Fibroblast of the aortic adventitia (primary cell): ENCODE results near the gene PIGZ. TPM values are rescaled to one million over a fixed set of nuclear protein-coding genes. Genes with fewer than 3 reads are reported as not detected.

ENCODE experiments used
- DNase-seq: peaks from one replicate; pipeline ENCODE4 v3.0.0-alpha.2; 2010; ENCODE audit warnings: low read depth
- H3K4me3 ChIP-seq: 2 replicates; pipeline ENCODE4 v1.5.1; 2011; ENCODE audit warnings: low read depth, mild to moderate bottlenecking, control low read depth, low read length, moderate library complexity
- total RNA-seq: library from RNA; depleted of rRNA; stranded (reverse); fragments of >200 nt; gene quantifications from 2 replicates; pipeline ENCODE4 v1.2.3, GENCODE V29; 2012; ENCODE audit warnings: low replicate concordance
- TF ChIP-seq, protein P1 (sequence below): IDR thresholded peaks from 2 replicates; pipeline ENCODE4 v1.5.1; 2011; ENCODE audit warnings: mild to moderate bottlenecking, low read length, control low read depth, inconsistent platforms; ENCODE audit not compliant: insufficient read depth

PIGZ gene
- 1.9 and 19.2 TPM in 2 replicates for total RNA-seq

GRCh38 chr3:196968233-196969133 lies at the start of gene PIGZ:
Gene PIGZ (minus strand): TSS chr3:196968833. CDS start chr3:196952031, 16,802 bp downstream.
- H3K4me3 ChIP-seq, result peak within 1 kb of the TSS; percentile 71
- DNase-seq, result peak; percentile 22
- TF ChIP-seq, protein P1, sequence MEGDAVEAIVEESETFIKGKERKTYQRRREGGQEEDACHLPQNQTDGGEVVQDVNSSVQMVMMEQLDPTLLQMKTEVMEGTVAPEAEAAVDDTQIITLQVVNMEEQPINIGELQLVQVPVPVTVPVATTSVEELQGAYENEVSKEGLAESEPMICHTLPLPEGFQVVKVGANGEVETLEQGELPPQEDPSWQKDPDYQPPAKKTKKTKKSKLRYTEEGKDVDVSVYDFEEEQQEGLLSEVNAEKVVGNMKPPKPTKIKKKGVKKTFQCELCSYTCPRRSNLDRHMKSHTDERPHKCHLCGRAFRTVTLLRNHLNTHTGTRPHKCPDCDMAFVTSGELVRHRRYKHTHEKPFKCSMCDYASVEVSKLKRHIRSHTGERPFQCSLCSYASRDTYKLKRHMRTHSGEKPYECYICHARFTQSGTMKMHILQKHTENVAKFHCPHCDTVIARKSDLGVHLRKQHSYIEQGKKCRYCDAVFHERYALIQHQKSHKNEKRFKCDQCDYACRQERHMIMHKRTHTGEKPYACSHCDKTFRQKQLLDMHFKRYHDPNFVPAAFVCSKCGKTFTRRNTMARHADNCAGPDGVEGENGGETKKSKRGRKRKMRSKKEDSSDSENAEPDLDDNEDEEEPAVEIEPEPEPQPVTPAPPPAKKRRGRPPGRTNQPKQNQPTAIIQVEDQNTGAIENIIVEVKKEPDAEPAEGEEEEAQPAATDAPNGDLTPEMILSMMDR, result no peak

DNA sequence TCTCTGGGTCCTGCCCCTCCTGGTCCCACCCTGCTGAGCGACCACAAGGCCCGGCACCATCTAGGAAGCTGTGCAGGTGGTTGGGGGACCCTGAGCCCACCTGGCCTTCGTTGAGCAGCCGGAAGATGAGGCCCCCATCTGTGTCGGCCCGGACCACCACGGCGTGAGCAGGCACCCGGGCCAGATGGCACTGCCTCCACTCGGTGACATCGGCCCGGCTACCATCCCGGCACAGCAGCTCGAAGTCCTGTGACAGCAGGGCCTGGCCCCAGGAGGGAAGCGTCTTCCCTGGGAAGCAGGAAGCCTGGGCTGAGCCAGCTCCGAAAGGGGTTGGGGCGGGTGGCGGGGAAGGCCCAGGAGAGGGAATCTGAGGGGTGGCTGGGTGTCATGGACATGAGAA lies 48.4 kb upstream of the PIGZ start:
- TF ChIP-seq, protein P1, result no peak
- no peak for DNase-seq
- H3K4me3 ChIP-seq, result no peak overlapping the region

GRCh38 chr3:197015790-197016736 lies 47.4 kb upstream of the PIGZ start:
- no peak for DNase-seq
- no peak overlapping the region for H3K4me3 ChIP-seq
- TF ChIP-seq, protein P1, result no peak

GRCh38 chr3:197014942-197015575 lies 46.4 kb upstream of the PIGZ start:
- TF ChIP-seq, protein P1, result no peak
- DNase-seq, result no peak
- H3K4me3 ChIP-seq, result no peak overlapping the region

- no peak for DNase-seq
- H3K4me3 ChIP-seq, result no peak overlapping the region
- TF ChIP-seq, protein P1, result no peak
These were observed 45.4 kb upstream of the PIGZ start for GRCh38 chr3:197014024-197014423.

GRCh38 chr3:197012540-197012883 lies 43.9 kb upstream of the PIGZ start:
- TF ChIP-seq, protein P1, result no peak
- no peak for DNase-seq
- H3K4me3 ChIP-seq, result no peak overlapping the region
